ENCODE results near the gene SHC3. TPM values are rescaled to one million over a fixed set of nuclear protein-coding genes. Genes with fewer than 3 reads are reported as not detected.

Gene SHC3
- total and polyA plus RNA-seq, 2 of the 4 experiments (the other 2 are of a cell fraction) = 4.5 to 13.3 TPM

- intact Hi-C loops (cut with micrococcal nuclease) (loop anchor here (2.0 to 5.0 kb wide), 3 partner anchors 142 to 272 kb away; no protein-coding TSS in a partner anchor), dilution Hi-C loops (cut with HindIII; ENCODE audit: low sequenced_read_pairs, unreplicated experiment) (loop anchor here (25.0 kb wide), 1 partner anchor 357 kb away; no protein-coding TSS in a partner anchor)
- H3K4me3 ChIP-seq (ENCODE audit: insufficient read depth, low read depth, low read length) = peak overlapping the region; percentile 9; the same call in 1 of the 2 replicates
These were observed 184.0 kb downstream of the SHC3 start for GRCh38 chr9:88994469-88995199.

More at GRCh38 chr9:88994469-88995199, 184.0 kb downstream of the SHC3 start:
- H3K18ac ChIP-seq (ENCODE audit: low read depth, low read length) = no peak overlapping the region
- no peak overlapping the region; the same call in 1 of the 2 replicates for H3K9ac ChIP-seq (ENCODE audit: low read depth, low read length)
- no peak overlapping the region for H2BK20ac ChIP-seq (ENCODE audit: low read depth, low read length)
- H3K9me1 ChIP-seq (ENCODE audit: insufficient read depth, low read length) = peaks cover 19% of the 10 kb centered on the region
- H3K4ac ChIP-seq (ENCODE audit: low read depth, low read length) = peak overlapping the region; percentile 73; the same call in 1 of the 2 replicates
- H2AK9ac ChIP-seq (replicated peaks; ENCODE audit: low read depth, low read length, poor library complexity) = no peak overlapping the region
- H3K56ac ChIP-seq (ENCODE audit: extremely low read depth, insufficient read depth, low read length) = no peak overlapping the region
- peak overlapping the region; percentile 73; the same call in 1 of the 2 replicates for H3K14ac ChIP-seq (replicated peaks; ENCODE audit: low read depth, low read length)
- H2BK15ac ChIP-seq (ENCODE audit: low read depth, low read length) = no peak overlapping the region
- no peaks in the 10 kb centered on the region for H3K27me3 ChIP-seq (ENCODE audit: control insufficient read depth, insufficient read depth, low read length)
- no peak overlapping the region; the same call in 1 of the 2 replicates for H4K91ac ChIP-seq (ENCODE audit: insufficient read depth, low read depth, low read length)
- H3K79me1 ChIP-seq (ENCODE audit: low read depth in 1 of 2, low read length in 2 of 2) = peaks cover 29 to 54% of the 10 kb centered on the region in 2 experiments
- peaks cover 18% of the 10 kb centered on the region for H3K4me1 ChIP-seq (ENCODE audit: control insufficient read depth, insufficient read depth, low read length)
- H2AK5ac ChIP-seq (ENCODE audit: low read depth, low read length) = peak overlapping the region; percentile 82; the same call in 1 of the 2 replicates
- peak; percentile 63 for DNase-seq
- ChIA-PET CTCF (interaction anchor here (0.6 kb wide), 1 partner anchor 552 kb away, joined by 5 read pairs; no protein-coding TSS in a partner anchor), POLR2A (ENCODE audit: unreplicated experiment) (no interaction called here)
- no peak overlapping the region for H2BK5ac ChIP-seq (ENCODE audit: low read depth, low read length, poor library complexity, severe bottlenecking)
- peak overlapping the region; percentile 28 for H4K5ac ChIP-seq (ENCODE audit: low read depth, low read length)
- H4K20me1 ChIP-seq (ENCODE audit: insufficient read depth, low read length) = peaks cover 4% of the 10 kb centered on the region; the same call in 1 of the 2 replicates
- peak overlapping the region; percentile 60 for H3K4me2 ChIP-seq (ENCODE audit: low read depth, low read length)
- 0 out of 2 replicates have a peak overlapping the region, but pooled peaks have one; percentile 6 for H2BK120ac ChIP-seq (ENCODE audit: low read depth, low read length)
- H3K9me3 ChIP-seq (ENCODE audit: control insufficient read depth, insufficient read depth, low read length) = no peaks in the 10 kb centered on the region
- H4K8ac ChIP-seq (ENCODE audit: low read depth in 2 of 2, low read length in 2 of 2) = no peak overlapping the region
- ATAC-seq (ENCODE audit: low read depth) = no peak
- H3K23ac ChIP-seq (ENCODE audit: low read depth, low read length) = no peak overlapping the region
- no peak overlapping the region for H3K27ac ChIP-seq (ENCODE audit: insufficient read depth, low read length)
- no TSS peak for BruUV-seq (replicated peaks)
- no peak for TF ChIP-seq NFE2L2 (IDR thresholded peaks at IDR 0.05; ENCODE audit: low read depth, low read length)
- no peak for TF ChIP-seq ELK1 (IDR thresholded peaks at IDR 0.05; ENCODE audit: borderline replicate concordance, low read depth, low read length)
- peak; percentile 53; the same call in 1 of the 2 replicates for TF ChIP-seq CEBPB (IDR thresholded peaks at IDR 0.05; ENCODE audit: low read depth, low read length)
- no peak for TF ChIP-seq MAFK (IDR thresholded peaks at IDR 0.05; ENCODE audit: low read depth, low read length)
- no peak for TF ChIP-seq POLR2A (IDR thresholded peaks at IDR 0.05; ENCODE audit: low read depth, low read length)
- no peak overlapping the region for H2AFZ ChIP-seq (replicated peaks; ENCODE audit: low read length, poor library complexity)
- 17% methylated on average over 1 of the region's 9 CpGs; no CpG with 5 or more reads in 1 of the 2 experiments for WGBS, 2 experiments (ENCODE audit: extremely low coverage in 2 of 2, insufficient read length in 1 of 2)
- in situ Hi-C loops (cut with MboI; ENCODE audit: low sequenced_read_pairs) = loop anchor here (10.0 kb wide), 1 partner anchor 220 kb away; no protein-coding TSS in a partner anchor
- H3K36me3 ChIP-seq (ENCODE audit: control insufficient read depth, insufficient read depth, low read length) = peaks cover 32% of the 10 kb centered on the region
